Measurements from ENCODE around the gene STUM.

DNA sequence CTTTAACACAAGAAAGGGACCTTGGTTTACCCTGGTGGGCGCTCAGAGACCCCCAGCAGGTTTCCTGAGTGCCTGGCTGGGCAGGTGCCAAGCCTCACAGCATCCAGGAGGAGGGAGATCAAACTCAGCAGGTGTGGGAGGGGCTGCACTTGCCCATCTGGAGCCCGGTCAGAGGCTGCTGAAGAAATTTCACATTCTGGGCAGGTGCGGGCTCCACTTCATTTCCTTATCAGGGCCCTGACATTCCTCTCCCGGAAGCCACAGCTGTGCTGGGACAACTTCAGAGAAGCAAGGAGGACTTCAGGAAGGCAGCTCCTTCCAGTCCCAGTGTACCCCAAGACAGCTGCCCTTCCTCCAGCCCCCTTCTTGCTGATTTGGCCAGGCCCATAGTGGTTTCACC is 107.6 kb downstream of the STUM start:
- TF ChIP-seq, protein P1, sequence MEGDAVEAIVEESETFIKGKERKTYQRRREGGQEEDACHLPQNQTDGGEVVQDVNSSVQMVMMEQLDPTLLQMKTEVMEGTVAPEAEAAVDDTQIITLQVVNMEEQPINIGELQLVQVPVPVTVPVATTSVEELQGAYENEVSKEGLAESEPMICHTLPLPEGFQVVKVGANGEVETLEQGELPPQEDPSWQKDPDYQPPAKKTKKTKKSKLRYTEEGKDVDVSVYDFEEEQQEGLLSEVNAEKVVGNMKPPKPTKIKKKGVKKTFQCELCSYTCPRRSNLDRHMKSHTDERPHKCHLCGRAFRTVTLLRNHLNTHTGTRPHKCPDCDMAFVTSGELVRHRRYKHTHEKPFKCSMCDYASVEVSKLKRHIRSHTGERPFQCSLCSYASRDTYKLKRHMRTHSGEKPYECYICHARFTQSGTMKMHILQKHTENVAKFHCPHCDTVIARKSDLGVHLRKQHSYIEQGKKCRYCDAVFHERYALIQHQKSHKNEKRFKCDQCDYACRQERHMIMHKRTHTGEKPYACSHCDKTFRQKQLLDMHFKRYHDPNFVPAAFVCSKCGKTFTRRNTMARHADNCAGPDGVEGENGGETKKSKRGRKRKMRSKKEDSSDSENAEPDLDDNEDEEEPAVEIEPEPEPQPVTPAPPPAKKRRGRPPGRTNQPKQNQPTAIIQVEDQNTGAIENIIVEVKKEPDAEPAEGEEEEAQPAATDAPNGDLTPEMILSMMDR (conservative IDR thresholded peaks at IDR 0.05) = no peak
- no peak for TF ChIP-seq ZFX (IDR thresholded peaks at IDR 0.05)
